Esophagus squamous epithelium (tissue), 4 donors: ENCODE data around the gene SLC39A5.

ENCODE experiments used
- POLR2A ChIP-seq, 4 donors: fragments of 450-650 bp; IDR thresholded peaks; one replicate each; pipeline ENCODE4 v1.6.1; 2017; ENCODE audit warnings: antibody characterized with exemption in 4 of 4, mild to moderate bottlenecking in 4 of 4, moderate library complexity in 3 of 4
- TF ChIP-seq, protein P1 (sequence below), 6 experiments: fragments of 450-650 bp in 4 of 6; fragments of 200-600 bp in 2 of 6; sonication (generic) in 2 of 6; IDR thresholded peaks; one replicate each; pipeline ENCODE4 v1.5.1; 2016 to 2019; ENCODE audit warnings: antibody characterized with exemption in 6 of 6, mild to moderate bottlenecking in 4 of 6, moderate library complexity in 4 of 6

DNA sequence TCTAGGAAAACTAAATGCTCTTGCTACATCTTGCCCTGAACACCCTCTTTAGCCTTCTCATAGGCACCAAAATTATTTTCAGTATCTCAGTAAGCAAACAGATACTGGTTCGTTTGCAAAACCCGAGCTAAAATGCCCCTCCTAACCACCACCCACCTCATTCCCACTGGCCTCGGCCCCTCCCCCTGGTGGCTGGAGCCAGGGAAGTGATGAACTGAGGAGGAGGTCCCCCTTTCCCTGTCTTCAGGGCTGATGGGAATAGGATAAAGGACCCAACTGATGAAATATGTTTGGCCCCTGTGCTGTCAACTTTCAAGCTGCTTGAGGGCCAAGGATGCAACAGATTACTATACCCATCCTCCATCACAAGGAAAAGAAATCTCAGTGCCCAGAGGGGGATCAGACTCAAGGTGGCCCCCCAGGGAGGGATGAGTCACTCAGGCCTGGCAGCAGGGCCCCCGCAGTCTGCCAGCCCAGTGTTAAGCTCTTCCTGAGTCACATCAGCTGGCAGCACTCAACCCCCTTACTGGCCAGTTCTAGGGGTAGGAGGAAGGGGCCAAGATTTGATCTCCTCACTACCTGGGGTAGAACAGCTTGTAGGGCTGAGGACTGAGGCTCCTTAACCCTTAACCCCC, 26.6 kb downstream of the SLC39A5 start:
- TF ChIP-seq, protein P1, sequence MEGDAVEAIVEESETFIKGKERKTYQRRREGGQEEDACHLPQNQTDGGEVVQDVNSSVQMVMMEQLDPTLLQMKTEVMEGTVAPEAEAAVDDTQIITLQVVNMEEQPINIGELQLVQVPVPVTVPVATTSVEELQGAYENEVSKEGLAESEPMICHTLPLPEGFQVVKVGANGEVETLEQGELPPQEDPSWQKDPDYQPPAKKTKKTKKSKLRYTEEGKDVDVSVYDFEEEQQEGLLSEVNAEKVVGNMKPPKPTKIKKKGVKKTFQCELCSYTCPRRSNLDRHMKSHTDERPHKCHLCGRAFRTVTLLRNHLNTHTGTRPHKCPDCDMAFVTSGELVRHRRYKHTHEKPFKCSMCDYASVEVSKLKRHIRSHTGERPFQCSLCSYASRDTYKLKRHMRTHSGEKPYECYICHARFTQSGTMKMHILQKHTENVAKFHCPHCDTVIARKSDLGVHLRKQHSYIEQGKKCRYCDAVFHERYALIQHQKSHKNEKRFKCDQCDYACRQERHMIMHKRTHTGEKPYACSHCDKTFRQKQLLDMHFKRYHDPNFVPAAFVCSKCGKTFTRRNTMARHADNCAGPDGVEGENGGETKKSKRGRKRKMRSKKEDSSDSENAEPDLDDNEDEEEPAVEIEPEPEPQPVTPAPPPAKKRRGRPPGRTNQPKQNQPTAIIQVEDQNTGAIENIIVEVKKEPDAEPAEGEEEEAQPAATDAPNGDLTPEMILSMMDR (IDR thresholded peaks at IDR 0.05), result no peak
- no peak for TF ChIP-seq POLR2A (IDR thresholded peaks at IDR 0.05)
